IMR-90 (cell line): ENCODE measurements around the gene GPI.

Source experiments
- BHLHE40 ChIP-seq: fragments of 150-350 bp; IDR thresholded peaks from 2 replicates; pipeline ENCODE4 v1.6.1; 2016; ENCODE audit warnings: mild to moderate bottlenecking, low read depth, low read length
- CEBPB ChIP-seq: IDR thresholded peaks from 2 replicates; pipeline ENCODE4 v1.6.1; 2012; ENCODE audit warnings: low read depth, low read length, improper control_type of control experiment
- CHD1 ChIP-seq: IDR thresholded peaks from 2 replicates; pipeline ENCODE4 v1.6.1; 2012; ENCODE audit warnings: low read depth, low read length, improper control_type of control experiment
- CTCF ChIP-seq: conservative IDR thresholded peaks from 2 replicates; pipeline ENCODE4 v1.5.1; 2012; ENCODE audit warnings: mild to moderate bottlenecking, low read depth, low read length, improper control_type of control experiment
- ELK1 ChIP-seq: fragments of 150-350 bp; IDR thresholded peaks from 2 replicates; pipeline ENCODE4 v1.6.1; 2016; ENCODE audit warnings: low read depth, mild to moderate bottlenecking, low read length, moderate library complexity, borderline replicate concordance
- FOS ChIP-seq: fragments of 150-350 bp; IDR thresholded peaks from 2 replicates; pipeline ENCODE4 v1.6.1; 2016; ENCODE audit warnings: low read depth, low read length
- MAZ ChIP-seq: IDR thresholded peaks from 2 replicates; pipeline ENCODE4 v1.6.1; 2012; ENCODE audit warnings: low read depth, mild to moderate bottlenecking, low read length, improper control_type of control experiment, moderate library complexity, borderline replicate concordance
- MXI1 ChIP-seq: IDR thresholded peaks from 2 replicates; pipeline ENCODE4 v1.6.1; 2012; ENCODE audit warnings: low read depth, mild to moderate bottlenecking, low read length, moderate library complexity, borderline replicate concordance
- POLR2A ChIP-seq: IDR thresholded peaks from 2 replicates; pipeline ENCODE4 v1.6.1; 2012; ENCODE audit warnings: mild to moderate bottlenecking, low read depth, low read length
- RAD21 ChIP-seq: IDR thresholded peaks from 2 replicates; pipeline ENCODE4 v1.6.1; 2012; ENCODE audit warnings: low read length, improper control_type of control experiment
- RCOR1 ChIP-seq: IDR thresholded peaks from 2 replicates; pipeline ENCODE4 v1.6.1; 2012; ENCODE audit warnings: mild to moderate bottlenecking, low read length, improper control_type of control experiment; ENCODE audit not compliant: insufficient replicate concordance
- RFX5 ChIP-seq: IDR thresholded peaks from 2 replicates; pipeline ENCODE4 v1.8.0; 2012; ENCODE audit warnings: low read depth, mild to moderate bottlenecking, low read length, moderate library complexity
- SMC3 ChIP-seq: fragments of 150-350 bp; IDR thresholded peaks from 2 replicates; pipeline ENCODE4 v1.6.1; 2016; ENCODE audit warnings: low read depth, mild to moderate bottlenecking, antibody characterized with exemption, low read length, moderate library complexity
- USF2 ChIP-seq: fragments of 150-350 bp; IDR thresholded peaks from 2 replicates; pipeline ENCODE4 v1.6.1; 2017; ENCODE audit warnings: mild to moderate bottlenecking, antibody characterized with exemption, low read length, low read depth

GRCh38 chr19:34368338-34368737, 3.3 kb downstream of the GPI start:
- no peak for TF ChIP-seq BHLHE40
- no peak for TF ChIP-seq CTCF
- TF ChIP-seq POLR2A: no peak
- TF ChIP-seq SMC3: no peak
- TF ChIP-seq ELK1: no peak
- TF ChIP-seq USF2: no peak
- no peak for TF ChIP-seq CHD1
- TF ChIP-seq RFX5: no peak
- no peak for TF ChIP-seq MXI1
- TF ChIP-seq FOS: no peak
- TF ChIP-seq RAD21: no peak
- TF ChIP-seq RCOR1: no peak
- no peak for TF ChIP-seq CEBPB
- no peak for TF ChIP-seq MAZ
